B cell (primary cell): ENCODE data around the gene SH3BP2. TPM values are rescaled to one million over a fixed set of nuclear protein-coding genes. Genes with fewer than 3 reads are reported as not detected.

Source experiments
- ATAC-seq: fragments of 200-7000 bp; cut with Tn5 transposase; one replicate; pipeline ENCODE4 v1.10.0; 2021; ENCODE audit warnings: low read depth, mild to moderate bottlenecking, moderate number of reproducible peaks, moderate library complexity
- CTCF ChIA-PET: fragments of 350-600 bp; sonication (Branson Sonifier 250); formaldehyde crosslinking; loops from one replicate; lab custom pipeline; 2021; ENCODE audit warnings: antibody characterized with exemption, inconsistent platforms; lab: Charles Lee
- POLR2A ChIA-PET: fragments of 350-600 bp; sonication (Branson Sonifier 250); formaldehyde crosslinking; loops from one replicate; lab custom pipeline; 2021; ENCODE audit warnings: antibody characterized with exemption; lab: Charles Lee
- DNase-seq: peaks from one replicate; pipeline ENCODE4 v3.0.0; 2013
- H2AFZ ChIP-seq: 2 replicates; pipeline ENCODE4 v1.6.1; 2012; ENCODE audit warnings: mild to moderate bottlenecking, low read depth, low read length; ENCODE audit not compliant: insufficient read depth, poor library complexity, severe bottlenecking
- H3K27ac ChIP-seq, 2 donors: 1 replicate in 1 of 2; 2 replicates in 1 of 2; pipeline ENCODE4 v1.5.1; 2012 to 2013; ENCODE audit warnings: low read length in 2 of 2, mild to moderate bottlenecking in 2 of 2, moderate library complexity in 1 of 2
- H3K27me3 ChIP-seq, 4 experiments: fragments of 200-600 bp in 1 of 4; sonication (generic) in 1 of 4; replicated peaks in 1 of 4; 1 replicate in 2 of 4; 2 replicates in 2 of 4; pipeline versions ENCODE4 v1.6.1 to v1.7.0; 2013 to 2016; ENCODE audit warnings: low read length in 3 of 4, mild to moderate bottlenecking in 2 of 4, mixed read lengths in 1 of 4, moderate library complexity in 1 of 4; ENCODE audit not compliant: insufficient read depth in 4 of 4, control insufficient read depth in 3 of 4; ENCODE audit errors: control extremely low read depth in 1 of 4
- H3K36me3 ChIP-seq, 2 experiments: replicated peaks in 1 of 2; 1 replicate in 1 of 2; 2 replicates in 1 of 2; pipeline versions ENCODE4 v1.6.1 to v1.7.1; 2013; ENCODE audit warnings: low read length in 1 of 2; ENCODE audit not compliant: insufficient read depth in 2 of 2, control insufficient read depth in 1 of 2; ENCODE audit errors: control extremely low read depth in 1 of 2, extremely low read depth in 1 of 2
- H3K4me1 ChIP-seq, 2 donors: fragments of 200-600 bp in 1 of 2; sonication (generic) in 1 of 2; 1 replicate in 1 of 2; 2 replicates in 1 of 2; pipeline versions ENCODE4 v1.5.1 to v1.6.1; 2013 to 2017; ENCODE audit warnings: low read length in 2 of 2; ENCODE audit not compliant: control insufficient read depth in 2 of 2, insufficient read depth in 2 of 2
- H3K4me2 ChIP-seq: replicated peaks from 2 replicates; pipeline ENCODE3; 2012; ENCODE audit warnings: mild to moderate bottlenecking, low read depth, low read length; ENCODE audit not compliant: poor library complexity, severe bottlenecking
- H3K4me3 ChIP-seq, 5 experiments: fragments of 200-600 bp in 1 of 5; sonication (generic) in 1 of 5; 1 replicate in 3 of 5; 2 replicates in 2 of 5; pipeline versions ENCODE4 v1.5.1 to v1.7.0; 2011 to 2016; ENCODE audit warnings: low read length in 4 of 5, mild to moderate bottlenecking in 4 of 5, low read depth in 2 of 5, control low read depth in 1 of 5, moderate library complexity in 1 of 5; ENCODE audit not compliant: insufficient read depth in 1 of 5; ENCODE audit errors: control extremely low read depth in 1 of 5, extremely low read depth in 1 of 5
- H3K79me2 ChIP-seq: fragments of 200-600 bp; sonication (generic); one replicate; pipeline ENCODE4 v1.6.0; 2016; ENCODE audit warnings: low read length; ENCODE audit not compliant: control insufficient read depth, insufficient read depth
- H3K9ac ChIP-seq: fragments of 200-600 bp; sonication (generic); 2 replicates; pipeline ENCODE4 v1.6.1; 2017; ENCODE audit warnings: mild to moderate bottlenecking, low read length, moderate library complexity
- H3K9me3 ChIP-seq, 3 donors: one replicate each; pipeline versions ENCODE4 v1.6.1 to v1.7.1; 2013; ENCODE audit warnings: low read length in 2 of 3; ENCODE audit not compliant: control insufficient read depth in 2 of 3, insufficient read depth in 1 of 3; ENCODE audit errors: control extremely low read depth in 1 of 3
- H4K20me1 ChIP-seq: 2 replicates; pipeline ENCODE4 v1.6.0; 2012; ENCODE audit warnings: mild to moderate bottlenecking, low read length; ENCODE audit not compliant: insufficient read depth, control insufficient read depth, poor library complexity, severe bottlenecking
- H3K27ac Mint-ChIP-seq: one replicate; pipeline ENCODE4 v1.8.0; 2021; ENCODE audit warnings: mixed read lengths
- H3K27me3 Mint-ChIP-seq: one replicate; pipeline ENCODE4 v1.8.0; 2021; ENCODE audit warnings: mixed read lengths
- H3K4me1 Mint-ChIP-seq: one replicate; pipeline ENCODE4 v1.8.0; 2021; ENCODE audit warnings: mixed read lengths
- H3K4me3 Mint-ChIP-seq: one replicate; pipeline ENCODE4 v1.8.0; 2021; ENCODE audit warnings: mixed read lengths
- H3K9me3 Mint-ChIP-seq: one replicate; pipeline ENCODE4 v1.8.0; 2022; ENCODE audit warnings: mixed read lengths; ENCODE audit not compliant: insufficient read depth
- CTCF ChIP-seq: fragments of 200-600 bp; IDR thresholded peaks from one replicate; pipeline ENCODE4 v1.8.0; 2022; ENCODE audit warnings: antibody characterized with exemption, mild to moderate bottlenecking
- EZH2 ChIP-seq: IDR thresholded peaks from 2 replicates; pipeline ENCODE4 v1.6.1; 2012; ENCODE audit warnings: borderline replicate concordance, low read depth, mild to moderate bottlenecking, moderate library complexity, low read length; ENCODE audit not compliant: insufficient read depth, poor library complexity, severe bottlenecking
- WGBS: methylation state at CpG from one replicate; pipeline ENCODE4 v1.1.5; 2013; ENCODE audit warnings: missing lambda C conversion rate; ENCODE audit not compliant: insufficient coverage; 5-methylcytosine and 5-hydroxymethylcytosine counted together
- intact Hi-C: fragments of 100-400 bp; cut with micrococcal nuclease; formaldehyde crosslinking; loops from one replicate; pipeline ENCODE4 v1.10.0; 2022
- polyA plus RNA-seq: library from polyadenylated mRNA; depleted of rRNA; stranded (reverse); fragments of >200 nt; gene quantifications from 2 replicates; pipeline ENCODE4 v1.2.3, GENCODE V29; 2012
- total RNA-seq, 2 donors: library from RNA; stranded (reverse); fragments of 120-200 nt in 1 of 2; gene quantifications; 1 replicate in 1 of 2; 2 replicates in 1 of 2; pipeline versions ENCODE4 v1.2.3 to v1.2.4, GENCODE V29; 2013 to 2022

The SH3BP2 gene
- total and polyA plus RNA-seq, 2 donors (not counting 1 experiment from before 2014, with no cell fraction given) = 30.8 to 219 TPM

GRCh38 chr4:2768124-2768523 is 24.8 kb upstream of the SH3BP2 start:
- POLR2A ChIA-PET = interaction anchor here (0.6 kb wide), 1 partner anchor 25 kb away, joined by 8 read pairs; the partner anchor contains the start of gene SH3BP2
- TF ChIP-seq EZH2 (no peak), CTCF (no peak)
- Mint-ChIP-seq H3K9me3 (no peaks in the 10 kb centered on the region), H3K27ac (no peak overlapping the region), H3K4me1 (peaks cover 23% of the 10 kb centered on the region), H3K27me3 (no peaks in the 10 kb centered on the region), H3K4me3 (no peak overlapping the region)
- Histone ChIP-seq H3K36me3 (no peaks in the 10 kb centered on the region), H3K4me3 (no peak overlapping the region), H3K27me3 (no peaks in the 10 kb centered on the region), H2AFZ (no peak overlapping the region), H3K9me3 (peaks cover 0 to 8% (median 7%) of the 10 kb centered on the region in 3 donors), H3K4me2 (no peak overlapping the region), H3K27ac (no peak overlapping the region), H3K9ac (no peak overlapping the region), H4K20me1 (no peaks in the 10 kb centered on the region), H3K79me2 (no peaks in the 10 kb centered on the region), H3K4me1 (peaks cover 9% of the 10 kb centered on the region in 2 donors)
- ATAC-seq = no peak
- CTCF ChIA-PET = interaction anchor here (1.1 to 1.3 kb wide), 2 partner anchors 82 to 85 kb away, joined by 3 read pairs; no protein-coding TSS in a partner anchor
- DNase-seq = no peak
- intact Hi-C loops = no loop called here
- 97% methylated on average over 9 of the region's 9 CpGs for WGBS

GRCh38 chr4:2768921-2769336 is 24.0 kb upstream of the SH3BP2 start:
- Histone ChIP-seq H3K36me3 (no peaks in the 10 kb centered on the region), H3K4me2 (no peak overlapping the region), H3K4me3 (no peak overlapping the region), H2AFZ (no peak overlapping the region), H4K20me1 (no peaks in the 10 kb centered on the region), H3K27ac (no peak overlapping the region), H3K27me3 (no peaks in the 10 kb centered on the region), H3K4me1 (peaks cover 4 to 9% of the 10 kb centered on the region in 2 donors), H3K9me3 (peaks cover 0 to 8% (median 7%) of the 10 kb centered on the region in 3 donors), H3K9ac (no peak overlapping the region), H3K79me2 (no peaks in the 10 kb centered on the region)
- WGBS = 93% methylated on average over 5 of the region's 15 CpGs
- DNase-seq (no peak), ATAC-seq (no peak)
- intact Hi-C loops = no loop called here
- CTCF ChIA-PET = interaction anchor here (0.7 to 1.1 kb wide), 2 partner anchors 71 to 84 kb away, joined by 3 read pairs; no protein-coding TSS in a partner anchor
- Mint-ChIP-seq H3K9me3 (no peaks in the 10 kb centered on the region), H3K27ac (no peak overlapping the region), H3K4me3 (no peak overlapping the region), H3K4me1 (peaks cover 20% of the 10 kb centered on the region), H3K27me3 (no peaks in the 10 kb centered on the region)
- POLR2A ChIA-PET = interaction anchor here (0.5 kb wide), 1 partner anchor 84 kb away, joined by 3 read pairs; no protein-coding TSS in a partner anchor
- no peak for TF ChIP-seq CTCF
- TF ChIP-seq EZH2 = no peak
